GM12865 (cell line): Measurements from ENCODE around the gene CACNA1B.
"Not testable (repeated sequence)": the region's sequence is repeated elsewhere in the genome, so short reads cannot be mapped to it uniquely, and the experiment has no call there.

Experiments
- DNase-seq: peaks from one replicate; pipeline ENCODE4 v3.0.0; 2010; ENCODE audit warnings: low read depth
- H3K4me3 ChIP-seq: 2 replicates; pipeline ENCODE4 v1.5.1; 2011; ENCODE audit warnings: mild to moderate bottlenecking, low read depth, low read length, control low read depth
- TF ChIP-seq, protein P1 (sequence below): IDR thresholded peaks from 2 replicates; pipeline ENCODE4 v1.5.1; 2011; ENCODE audit warnings: low read length, control low read depth, low read depth, inconsistent platforms; ENCODE audit not compliant: insufficient read depth; ENCODE audit errors: missing control alignments

CACNA1B gene

DNA sequence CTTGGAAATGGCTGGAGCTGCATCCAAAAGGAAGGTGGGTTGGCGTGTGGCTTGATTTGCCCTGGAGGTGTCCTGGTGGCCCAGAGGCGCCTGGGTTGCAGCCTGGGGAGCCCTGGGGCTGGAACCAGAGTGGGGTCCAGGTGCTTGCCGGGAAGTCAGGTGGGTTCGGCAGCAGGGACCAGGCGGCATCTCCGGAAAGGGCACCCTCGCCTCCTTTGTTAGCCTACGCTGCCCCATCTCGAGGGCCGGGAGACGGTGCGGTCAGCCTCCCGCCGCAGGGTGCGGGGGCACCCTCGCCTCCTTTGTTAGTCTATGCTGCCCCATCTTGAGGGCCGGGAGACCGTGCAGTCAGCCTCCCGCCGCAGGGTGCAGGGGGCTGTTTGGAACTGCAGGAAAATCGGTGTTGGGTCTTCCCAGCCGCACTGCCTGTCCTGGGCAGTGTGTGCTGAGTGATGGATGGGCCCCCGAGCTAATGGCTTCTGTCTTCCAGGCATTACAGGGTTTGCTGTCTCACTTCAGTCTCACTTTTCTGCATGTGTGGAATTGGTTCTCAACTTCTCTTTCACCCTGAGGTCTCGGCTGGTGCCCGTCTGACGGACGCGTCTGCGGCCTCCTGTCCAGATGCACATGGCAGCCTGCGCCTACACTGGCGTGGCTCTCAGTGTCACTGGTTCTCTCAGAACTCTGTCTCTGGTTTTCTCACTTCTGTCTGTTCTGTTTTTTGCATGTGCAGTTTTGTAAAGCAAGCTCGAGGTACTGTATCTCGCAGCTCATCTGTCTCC lies 139.0 kb downstream of the CACNA1B start:
- DNase-seq = no peak
- TF ChIP-seq, protein P1, sequence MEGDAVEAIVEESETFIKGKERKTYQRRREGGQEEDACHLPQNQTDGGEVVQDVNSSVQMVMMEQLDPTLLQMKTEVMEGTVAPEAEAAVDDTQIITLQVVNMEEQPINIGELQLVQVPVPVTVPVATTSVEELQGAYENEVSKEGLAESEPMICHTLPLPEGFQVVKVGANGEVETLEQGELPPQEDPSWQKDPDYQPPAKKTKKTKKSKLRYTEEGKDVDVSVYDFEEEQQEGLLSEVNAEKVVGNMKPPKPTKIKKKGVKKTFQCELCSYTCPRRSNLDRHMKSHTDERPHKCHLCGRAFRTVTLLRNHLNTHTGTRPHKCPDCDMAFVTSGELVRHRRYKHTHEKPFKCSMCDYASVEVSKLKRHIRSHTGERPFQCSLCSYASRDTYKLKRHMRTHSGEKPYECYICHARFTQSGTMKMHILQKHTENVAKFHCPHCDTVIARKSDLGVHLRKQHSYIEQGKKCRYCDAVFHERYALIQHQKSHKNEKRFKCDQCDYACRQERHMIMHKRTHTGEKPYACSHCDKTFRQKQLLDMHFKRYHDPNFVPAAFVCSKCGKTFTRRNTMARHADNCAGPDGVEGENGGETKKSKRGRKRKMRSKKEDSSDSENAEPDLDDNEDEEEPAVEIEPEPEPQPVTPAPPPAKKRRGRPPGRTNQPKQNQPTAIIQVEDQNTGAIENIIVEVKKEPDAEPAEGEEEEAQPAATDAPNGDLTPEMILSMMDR = no peak
- no peak overlapping the region for H3K4me3 ChIP-seq

DNA sequence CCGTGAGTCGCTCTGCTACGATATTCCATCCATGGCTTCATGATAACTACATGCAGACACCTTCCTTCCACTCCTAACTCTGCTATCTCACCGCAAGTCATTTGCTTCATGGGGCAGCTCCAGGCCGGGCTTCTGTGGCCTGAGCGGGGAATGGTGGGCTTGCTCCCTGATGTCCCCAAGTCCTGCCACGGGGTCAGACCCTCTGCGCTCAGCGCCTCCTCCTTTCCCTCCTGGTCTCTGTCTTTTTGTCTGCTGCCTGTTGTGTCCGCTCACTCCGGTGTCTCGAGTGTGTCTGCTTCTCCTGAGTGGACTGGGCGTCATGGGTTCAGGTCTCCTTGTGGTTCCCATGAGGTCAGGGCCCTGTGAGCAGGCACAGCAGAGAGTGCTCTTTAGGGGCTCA lies 139.6 kb downstream of the CACNA1B start:
- TF ChIP-seq, protein P1 = no peak
- H3K4me3 ChIP-seq = no peak overlapping the region
- no peak for DNase-seq

DNA sequence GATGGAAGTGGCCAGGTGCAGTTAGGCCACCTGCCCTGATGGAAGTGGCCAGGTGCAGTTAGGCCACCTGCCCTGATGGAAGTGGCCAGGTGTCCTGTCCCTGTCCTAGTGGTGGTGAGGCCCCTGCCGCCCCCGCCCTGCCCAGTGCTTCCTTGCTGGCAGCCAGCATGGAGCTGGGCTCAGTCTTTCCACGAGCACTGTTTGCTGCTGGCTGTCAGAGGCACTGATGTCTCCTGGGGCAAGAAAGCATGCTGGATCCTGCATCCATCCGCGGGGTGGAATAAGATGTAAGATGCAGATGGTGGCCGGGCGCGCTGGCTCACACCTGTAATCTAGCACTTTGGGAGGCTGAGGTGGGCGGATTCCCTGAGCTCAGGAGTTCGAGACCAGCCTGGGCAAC lies 141.9 kb downstream of the CACNA1B start:
- DNase-seq, H3K4me3 ChIP-seq: not testable (repeated sequence)

DNA sequence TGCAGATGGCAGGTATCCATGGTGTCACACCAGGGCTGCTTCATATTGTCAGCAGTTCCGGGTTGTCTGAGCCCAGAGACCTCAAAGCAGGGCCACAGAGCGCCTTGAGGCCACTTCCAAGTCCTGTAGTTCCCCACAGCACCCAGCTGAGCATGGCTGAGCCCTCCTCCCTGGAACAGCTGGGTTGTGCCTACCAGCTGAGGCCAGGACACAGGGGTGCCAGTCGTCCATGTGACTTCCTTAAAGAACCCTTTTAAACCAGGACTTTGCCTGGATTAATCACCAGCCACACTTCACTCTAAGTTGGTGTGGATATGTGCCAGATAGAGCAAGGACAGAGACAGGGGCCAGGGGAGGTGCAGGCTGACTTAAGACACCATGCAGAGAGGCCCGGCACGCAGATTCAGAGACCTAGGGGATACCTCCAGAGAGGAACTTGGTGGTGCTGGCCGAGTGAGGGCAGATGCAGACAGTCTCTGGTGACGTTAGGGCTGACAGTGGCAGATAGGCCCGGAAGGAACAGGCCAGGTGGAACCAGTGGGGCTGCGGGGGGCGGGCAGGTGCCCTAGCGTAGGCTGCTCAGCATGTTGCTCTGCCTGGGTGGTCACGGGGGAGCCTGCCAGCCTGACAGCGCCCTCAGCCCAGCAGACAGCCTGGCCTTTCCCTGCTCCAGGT lies 142.7 kb downstream of the CACNA1B start:
- TF ChIP-seq, protein P1 = no peak
- no peak overlapping the region for H3K4me3 ChIP-seq
- no peak for DNase-seq

DNA sequence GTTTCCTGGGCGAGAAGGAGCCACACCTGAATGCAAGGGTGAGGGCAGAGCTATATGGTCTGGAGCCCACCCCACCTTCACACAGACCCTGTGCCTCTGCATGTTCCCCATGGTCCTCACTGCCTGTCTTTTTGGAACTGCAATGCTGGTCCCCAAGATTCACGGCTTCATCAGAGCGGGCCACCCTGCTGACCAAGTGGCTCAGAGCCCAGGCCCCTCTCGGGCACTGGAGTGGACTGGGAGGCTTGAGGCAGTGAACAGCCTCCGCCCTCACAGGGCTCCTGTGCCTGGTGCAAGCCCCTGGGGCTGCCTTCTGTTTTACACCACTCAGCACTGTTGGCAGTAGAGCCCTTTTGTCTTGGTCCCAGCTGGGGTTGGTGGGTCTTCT lies 143.2 kb downstream of the CACNA1B start:
- no peak overlapping the region for H3K4me3 ChIP-seq
- no peak for DNase-seq
- TF ChIP-seq, protein P1 = no peak

DNA sequence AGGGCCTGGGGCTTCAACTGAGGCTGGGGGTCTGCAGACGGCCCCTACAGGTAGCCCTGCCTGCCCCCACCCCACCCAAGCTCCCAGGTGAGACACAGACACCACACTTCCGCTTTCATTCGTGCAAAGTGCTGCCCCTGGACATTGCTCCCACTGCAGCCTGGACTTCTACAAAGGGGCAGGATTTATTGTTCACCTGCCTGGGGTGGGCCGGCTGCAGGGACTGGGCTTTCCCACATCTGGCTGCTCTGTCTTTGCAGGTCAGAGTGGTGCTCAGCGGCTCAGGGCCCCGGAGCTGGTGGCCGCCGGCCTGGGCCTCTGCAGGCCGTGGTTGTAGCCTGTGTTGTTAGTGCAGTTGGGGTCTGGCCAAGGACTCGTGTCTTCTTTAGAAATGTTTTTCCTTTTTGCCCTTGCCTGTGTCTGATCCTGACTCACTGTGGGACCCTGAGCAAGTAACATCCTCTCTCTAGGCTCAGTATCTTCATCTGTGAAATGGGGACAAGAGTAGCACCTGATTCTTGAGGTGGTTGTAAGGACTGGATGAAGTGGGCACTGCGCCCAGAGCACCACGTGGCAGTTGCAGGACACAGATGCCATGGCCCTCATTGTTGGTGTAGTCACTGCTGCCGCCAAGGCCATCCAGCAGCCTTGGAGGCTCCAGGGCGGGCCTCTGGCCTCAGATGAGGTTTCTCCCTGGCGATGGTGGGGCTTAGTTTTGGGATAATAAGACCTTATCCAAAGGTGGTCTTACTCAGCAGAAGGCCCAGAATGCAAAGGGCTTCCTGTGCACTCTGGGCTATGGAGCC lies 143.9 kb downstream of the CACNA1B start:
- TF ChIP-seq, protein P1 = no peak
- DNase-seq = no peak
- H3K4me3 ChIP-seq = no peak overlapping the region

DNA sequence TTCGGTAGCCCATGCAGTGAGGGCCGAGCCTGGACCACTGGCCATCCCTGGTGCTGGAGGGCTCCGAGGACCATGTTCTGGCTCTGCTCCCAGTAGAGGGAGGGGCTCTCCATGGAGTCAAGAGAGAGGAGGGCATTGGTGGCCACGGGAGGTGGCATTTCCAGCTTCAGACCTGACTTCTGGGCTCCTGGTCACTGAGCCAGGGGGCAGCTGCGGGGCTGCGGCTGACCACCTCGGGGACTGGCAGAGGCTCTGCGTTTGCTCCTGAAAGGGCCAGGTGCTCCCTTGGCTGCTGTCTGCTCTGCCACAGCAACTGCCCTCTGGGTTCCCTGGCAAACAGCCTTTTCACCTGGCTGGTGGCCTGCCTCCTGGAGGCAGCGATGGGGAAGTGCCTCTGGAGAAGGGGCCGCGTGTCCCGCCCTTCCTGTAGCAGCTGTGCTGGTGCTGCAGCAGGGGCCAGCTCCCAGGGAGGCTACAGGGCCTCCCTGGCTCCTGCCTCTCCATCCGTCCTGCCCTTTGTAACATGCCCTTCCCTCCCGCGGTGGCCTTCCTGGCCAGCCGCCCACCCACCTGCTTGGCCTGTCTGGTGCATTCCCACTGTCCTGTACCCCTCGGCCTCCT lies 144.6 kb downstream of the CACNA1B start:
- DNase-seq = peak; percentile 37
- no peak overlapping the region for H3K4me3 ChIP-seq

More for the DNA sequence above, 144.6 kb downstream of the CACNA1B start:
- TF ChIP-seq, protein P1 = peak; percentile 42
